GM19452 (cell line): ENCODE measurements around the gene MYO9B.

Source experiments
- ATAC-seq: cut with Tn5 transposase; IDR thresholded peaks from one replicate; pipeline ENCODE4 v1.9.1; 2021; ENCODE audit not compliant: unreplicated experiment

The MYO9B gene

GRCh38 chr19:17075035-17075863, at the start of gene MYO9B, which contains the start of gene HAUS8:
MYO9B (plus strand) TSS chr19:17075777; CDS start chr19:17101718, 25,941 bp downstream.
HAUS8 (minus strand) TSS chr19:17075452; CDS start chr19:17075422, 30 bp downstream.
- ATAC-seq: peak; percentile 71

GRCh38 chr19:17025991-17026658, 49.5 kb upstream of the MYO9B start:
- ATAC-seq: no peak

- no peak for ATAC-seq
Measured at GRCh38 chr19:17026706-17027534, 48.7 kb upstream of the MYO9B start, which contains the start of gene CPAMD8. CPAMD8 (minus strand) TSS chr19:17026810; CDS start chr19:17026642, 168 bp downstream.

- no peak for ATAC-seq
Measured at GRCh38 chr19:17027535-17027975, 48.0 kb upstream of the MYO9B start.

- no peak for ATAC-seq
Measured at GRCh38 chr19:17031741-17032140, 43.8 kb upstream of the MYO9B start.

GRCh38 chr19:17035842-17036424, 39.6 kb upstream of the MYO9B start:
- ATAC-seq: no peak

- no peak for ATAC-seq
Measured at GRCh38 chr19:17036640-17037039, 38.9 kb upstream of the MYO9B start.

GRCh38 chr19:17037184-17037583, 38.4 kb upstream of the MYO9B start:
- ATAC-seq: no peak

- no peak for ATAC-seq
Measured at GRCh38 chr19:17037966-17038500, 37.5 kb upstream of the MYO9B start.

- ATAC-seq: no peak
Measured at GRCh38 chr19:17041976-17042375, 33.6 kb upstream of the MYO9B start.

GRCh38 chr19:17043744-17044143, 31.8 kb upstream of the MYO9B start:
- no peak for ATAC-seq

- ATAC-seq: no peak
Measured at GRCh38 chr19:17045907-17046502, 29.6 kb upstream of the MYO9B start.

GRCh38 chr19:17048885-17049453, 26.6 kb upstream of the MYO9B start:
- ATAC-seq: no peak

- ATAC-seq: no peak
Measured at GRCh38 chr19:17049711-17050280, 25.8 kb upstream of the MYO9B start.

- no peak for ATAC-seq
Measured at GRCh38 chr19:17052439-17052838, 23.1 kb upstream of the MYO9B start.

- no peak for ATAC-seq
Measured at GRCh38 chr19:17054746-17055145, 20.8 kb upstream of the MYO9B start.

- ATAC-seq: no peak
Measured at GRCh38 chr19:17055636-17056035, 19.9 kb upstream of the MYO9B start.

GRCh38 chr19:17058236-17058635, 17.3 kb upstream of the MYO9B start:
- no peak for ATAC-seq

- ATAC-seq: no peak
Measured at GRCh38 chr19:17060802-17061201, 14.8 kb upstream of the MYO9B start.
